Fibroblast of pulmonary artery (primary cell): Measurements from ENCODE around the gene SDF4.

Source experiments
- DNase-seq: peaks from one replicate; pipeline ENCODE4 v3.0.0-alpha.2; 2010; ENCODE audit warnings: low read depth
- H3K4me3 ChIP-seq: replicated peaks from 2 replicates; pipeline ENCODE4 v1.5.1; 2011; ENCODE audit warnings: low read depth, mild to moderate bottlenecking, control low read depth, low read length, moderate library complexity
- TF ChIP-seq, protein P1 (sequence below): IDR thresholded peaks from 2 replicates; pipeline ENCODE4 v1.5.1; 2011; ENCODE audit warnings: mild to moderate bottlenecking, control low read depth, low read length, inconsistent platforms; ENCODE audit errors: missing control alignments

The SDF4 gene

GRCh38 chr1:1206376-1206965 is 25.3 kb downstream of the SDF4 start, which contains the start of gene TNFRSF18:
TSS of gene TNFRSF18 (minus strand) at chr1:1206592. CDS start at chr1:1206571, 21 bp downstream.
- TF ChIP-seq, protein P1, sequence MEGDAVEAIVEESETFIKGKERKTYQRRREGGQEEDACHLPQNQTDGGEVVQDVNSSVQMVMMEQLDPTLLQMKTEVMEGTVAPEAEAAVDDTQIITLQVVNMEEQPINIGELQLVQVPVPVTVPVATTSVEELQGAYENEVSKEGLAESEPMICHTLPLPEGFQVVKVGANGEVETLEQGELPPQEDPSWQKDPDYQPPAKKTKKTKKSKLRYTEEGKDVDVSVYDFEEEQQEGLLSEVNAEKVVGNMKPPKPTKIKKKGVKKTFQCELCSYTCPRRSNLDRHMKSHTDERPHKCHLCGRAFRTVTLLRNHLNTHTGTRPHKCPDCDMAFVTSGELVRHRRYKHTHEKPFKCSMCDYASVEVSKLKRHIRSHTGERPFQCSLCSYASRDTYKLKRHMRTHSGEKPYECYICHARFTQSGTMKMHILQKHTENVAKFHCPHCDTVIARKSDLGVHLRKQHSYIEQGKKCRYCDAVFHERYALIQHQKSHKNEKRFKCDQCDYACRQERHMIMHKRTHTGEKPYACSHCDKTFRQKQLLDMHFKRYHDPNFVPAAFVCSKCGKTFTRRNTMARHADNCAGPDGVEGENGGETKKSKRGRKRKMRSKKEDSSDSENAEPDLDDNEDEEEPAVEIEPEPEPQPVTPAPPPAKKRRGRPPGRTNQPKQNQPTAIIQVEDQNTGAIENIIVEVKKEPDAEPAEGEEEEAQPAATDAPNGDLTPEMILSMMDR: no peak
- no peak within 1 kb of the TSS for H3K4me3 ChIP-seq
- no peak for DNase-seq

- TF ChIP-seq, protein P1: no peak
- no peak overlapping the region for H3K4me3 ChIP-seq
Observed at GRCh38 chr1:1205769-1206375, 25.9 kb downstream of the SDF4 start.

GRCh38 chr1:1204998-1205768 is 26.6 kb downstream of the SDF4 start:
- no peak overlapping the region for H3K4me3 ChIP-seq

More at GRCh38 chr1:1205769-1206375, 25.9 kb downstream of the SDF4 start:
- DNase-seq: no peak

DNA sequence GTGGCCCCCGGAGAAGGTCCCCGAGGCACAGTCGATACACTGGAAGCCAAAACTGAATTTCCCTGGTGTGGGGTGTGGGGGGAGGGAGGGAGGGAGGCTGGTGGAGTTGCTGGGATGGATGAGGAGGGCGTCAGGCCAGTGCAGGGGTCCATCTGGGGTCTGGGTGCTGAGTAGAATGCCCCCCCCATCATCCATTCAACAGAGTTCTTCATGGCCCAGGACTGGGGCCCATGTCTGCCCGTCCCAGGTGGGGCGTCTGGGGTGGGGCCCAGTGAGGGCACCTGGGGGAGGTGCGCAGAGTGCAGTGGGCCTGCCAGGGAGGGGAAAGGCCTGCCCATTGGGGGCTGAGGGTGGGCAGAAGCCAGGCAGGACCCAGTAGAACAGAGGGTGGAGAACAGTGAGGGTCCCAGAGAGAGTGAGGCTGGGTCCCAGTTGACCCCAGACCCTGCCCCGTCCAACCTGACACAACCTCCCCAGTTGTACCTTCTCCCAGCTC is 27.3 kb downstream of the SDF4 start:
- H3K4me3 ChIP-seq: no peak overlapping the region
- DNase-seq: no peak
- TF ChIP-seq, protein P1: no peak

More at GRCh38 chr1:1204998-1205768, 26.6 kb downstream of the SDF4 start:
- TF ChIP-seq, protein P1: no peak
- no peak for DNase-seq

- H3K4me3 ChIP-seq: no peak overlapping the region
- TF ChIP-seq, protein P1: no peak
- DNase-seq: no peak
Observed at GRCh38 chr1:1203561-1204424, 28.0 kb downstream of the SDF4 start.

GRCh38 chr1:1202831-1203560 is 28.8 kb downstream of the SDF4 start:
- no peak for DNase-seq
- TF ChIP-seq, protein P1: no peak
- no peak overlapping the region for H3K4me3 ChIP-seq
